GM19324 (cell line): Measurements from ENCODE around the gene LILRA6.
"Not testable (repeated sequence)": the region's sequence is repeated elsewhere in the genome, so short reads cannot be mapped to it uniquely, and the experiment has no call there.

ENCODE experiments used
- ATAC-seq: cut with Tn5 transposase; IDR thresholded peaks from one replicate; pipeline ENCODE4 v1.9.1; 2021; ENCODE audit warnings: mild to moderate bottlenecking, moderate library complexity; ENCODE audit not compliant: unreplicated experiment, low FRiP score

Gene LILRA6

DNA sequence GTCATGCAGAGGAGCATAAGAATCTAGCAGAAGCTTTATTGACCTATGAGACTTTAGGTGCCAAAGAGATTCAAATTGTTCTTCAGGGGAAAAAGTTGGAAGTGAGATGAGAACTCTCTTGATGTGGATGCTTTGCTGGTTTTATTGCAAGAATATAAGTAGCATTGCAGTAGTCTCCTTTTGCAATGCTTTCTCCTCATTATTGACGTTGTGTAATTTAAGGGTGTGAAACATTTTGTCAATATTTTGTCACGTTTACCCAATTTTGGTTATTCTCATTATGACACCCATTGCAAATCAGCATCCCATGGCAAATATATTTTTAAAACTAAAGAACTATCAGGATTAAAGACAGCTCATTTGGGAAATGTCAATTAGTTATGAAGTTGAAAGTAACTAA, 26.3 kb upstream of the LILRA6 start:
- ATAC-seq: no peak

- no peak for ATAC-seq
Observed at GRCh38 chr19:54266133-54266532, 23.5 kb upstream of the LILRA6 start.

GRCh38 chr19:54262470-54262869, 19.9 kb upstream of the LILRA6 start:
- no peak for ATAC-seq

GRCh38 chr19:54262066-54262465, 19.5 kb upstream of the LILRA6 start:
- no peak for ATAC-seq

DNA sequence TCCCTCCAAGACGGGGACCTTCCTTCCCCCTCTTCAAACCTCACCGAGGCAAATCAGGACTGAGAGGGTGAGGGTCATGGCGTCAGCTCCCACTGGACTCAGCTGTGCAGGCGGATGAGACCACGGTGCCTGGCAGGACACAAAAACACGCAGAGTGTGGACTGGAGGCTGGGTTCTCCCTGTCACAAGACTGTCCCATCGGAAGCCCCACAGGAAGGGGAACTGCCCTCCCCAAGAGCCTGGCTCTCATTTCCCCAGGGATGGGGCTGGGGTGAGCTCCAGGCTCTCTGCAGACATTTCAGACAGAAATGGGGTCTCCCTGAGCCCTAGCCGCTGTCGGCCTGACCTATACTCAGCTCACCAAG, 14.5 kb upstream of the LILRA6 start, which contains the start of gene LILRB5:
Gene LILRB5 (minus strand): TSS at position 158 of the 365 bp plus-strand sequence. CDS start 80 bp downstream, at position 78.
- ATAC-seq: no peak

DNA sequence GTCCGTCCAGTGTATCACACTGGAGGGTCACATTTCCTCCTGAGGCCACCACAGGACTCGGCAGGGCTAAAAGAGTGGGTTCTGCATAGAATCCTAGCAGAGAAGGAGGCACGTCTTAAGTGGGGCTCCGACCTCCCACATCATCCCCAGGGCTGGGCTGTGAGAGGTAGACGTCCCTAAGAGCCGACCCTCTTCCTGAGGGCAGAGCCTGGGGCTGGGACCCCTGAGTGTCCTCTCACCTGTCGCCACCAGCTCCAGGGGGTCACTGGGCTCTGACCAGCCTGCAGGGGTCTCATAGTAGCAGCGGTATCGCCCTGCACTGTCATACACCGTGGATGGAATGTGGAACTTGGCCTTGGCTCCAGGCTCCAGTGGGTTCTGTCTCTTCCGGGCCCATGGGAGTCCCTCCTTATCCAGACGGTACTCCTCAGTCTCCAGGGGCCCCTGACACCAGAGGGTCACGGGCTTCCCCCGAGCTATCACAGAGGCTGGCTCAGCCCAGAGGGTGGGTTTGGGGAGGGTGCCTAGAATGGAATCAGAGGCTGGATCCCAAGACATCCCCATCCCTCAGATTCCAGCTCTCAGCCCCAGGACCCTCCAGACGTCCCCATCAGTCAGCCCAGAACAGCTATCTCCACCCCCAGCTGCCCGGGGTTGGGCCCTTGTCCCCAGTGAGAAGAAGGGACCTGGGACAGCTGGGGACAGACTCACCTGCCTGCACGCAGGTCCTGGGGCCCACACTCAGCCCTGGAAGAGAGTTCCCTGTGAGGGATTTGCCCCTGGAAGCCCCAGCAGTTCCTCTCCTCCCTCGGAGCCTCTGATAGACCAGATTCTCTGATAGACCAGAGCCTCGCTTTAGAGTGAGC, 13.9 kb upstream of the LILRA6 start:
- ATAC-seq: no peak

- ATAC-seq: no peak
Observed at GRCh38 chr19:54255105-54255775, 12.7 kb upstream of the LILRA6 start.

DNA sequence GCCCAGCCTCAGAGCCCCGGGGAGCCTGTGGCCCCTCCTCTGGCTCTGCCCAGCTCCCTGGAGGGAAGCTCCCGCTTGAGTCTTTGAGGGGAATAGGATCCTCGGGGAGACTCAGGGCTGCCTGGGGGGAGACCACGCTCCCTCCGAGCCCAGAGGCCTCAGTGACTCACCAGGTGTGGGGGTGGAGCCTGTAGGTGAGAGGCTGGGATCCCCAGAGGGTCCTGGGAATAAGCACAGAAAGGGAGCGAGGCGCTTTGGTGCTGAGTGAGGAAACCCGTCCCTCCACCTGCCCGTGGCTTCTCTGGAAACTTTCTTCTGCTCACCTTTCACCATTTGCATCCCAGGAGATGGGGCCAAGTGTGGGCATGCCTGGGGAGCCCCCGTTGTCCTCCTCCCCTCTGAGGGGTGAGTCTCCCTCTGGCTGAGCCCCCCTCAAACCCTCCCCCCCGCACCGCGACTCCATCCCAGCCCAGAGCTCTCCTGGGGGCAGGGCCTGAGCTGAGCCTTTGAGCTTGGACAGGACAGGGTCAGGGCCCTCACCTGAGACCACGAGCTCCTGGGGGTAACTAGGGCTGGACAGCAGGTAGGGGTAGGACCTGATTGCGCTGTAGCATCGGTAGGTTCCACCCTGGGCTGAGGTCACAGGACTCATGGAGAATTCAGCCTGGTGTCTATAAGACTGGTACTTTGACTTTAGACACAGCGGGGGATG, 11.8 kb upstream of the LILRA6 start:
- no peak for ATAC-seq

DNA sequence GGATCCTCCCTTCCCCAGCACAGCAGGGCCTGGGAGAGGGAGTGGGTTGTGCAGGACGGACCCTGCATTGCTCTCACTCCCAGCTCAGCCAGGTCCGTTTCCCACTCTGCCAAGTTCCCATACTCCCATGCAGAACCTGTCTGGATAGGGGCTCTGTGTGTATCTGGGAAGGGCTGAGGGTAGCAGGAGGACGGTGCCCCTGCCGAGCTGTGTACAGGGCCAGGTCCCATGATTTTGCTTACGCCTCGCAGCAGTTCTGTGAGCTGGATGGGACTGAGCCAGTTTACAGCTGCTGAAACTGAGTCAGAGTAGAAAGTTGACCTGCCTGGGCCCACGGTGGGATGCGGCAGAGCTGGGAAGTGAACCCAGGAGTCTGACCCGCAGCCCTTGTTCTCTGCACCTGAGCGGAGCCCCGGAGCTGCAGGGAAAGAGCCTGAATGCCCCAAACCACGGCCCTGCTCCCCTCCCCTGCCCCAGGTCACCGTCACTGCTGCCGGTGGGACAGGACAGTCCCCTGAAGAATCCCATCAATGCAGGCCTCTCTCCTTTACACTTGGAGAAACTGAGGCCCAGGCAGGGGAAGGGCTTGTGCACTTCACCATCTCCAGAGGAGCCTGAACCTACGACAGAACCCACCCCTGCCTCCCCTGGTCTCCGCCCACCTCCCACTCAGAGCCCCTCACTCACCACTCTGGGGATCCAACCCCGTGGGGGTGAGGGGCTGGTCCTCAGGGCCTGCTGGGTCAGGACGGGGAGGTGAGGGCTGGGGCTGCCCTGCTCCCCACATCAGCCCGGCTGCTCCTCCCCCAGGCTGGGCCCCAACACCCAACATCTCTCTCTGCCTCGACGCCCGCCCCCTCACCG, 11.0 kb upstream of the LILRA6 start:
- ATAC-seq: no peak

- ATAC-seq: no peak
Observed at GRCh38 chr19:54252845-54253244, 10.3 kb upstream of the LILRA6 start.

- ATAC-seq: no peak
Observed at GRCh38 chr19:54252243-54252642, 9.7 kb upstream of the LILRA6 start.

DNA sequence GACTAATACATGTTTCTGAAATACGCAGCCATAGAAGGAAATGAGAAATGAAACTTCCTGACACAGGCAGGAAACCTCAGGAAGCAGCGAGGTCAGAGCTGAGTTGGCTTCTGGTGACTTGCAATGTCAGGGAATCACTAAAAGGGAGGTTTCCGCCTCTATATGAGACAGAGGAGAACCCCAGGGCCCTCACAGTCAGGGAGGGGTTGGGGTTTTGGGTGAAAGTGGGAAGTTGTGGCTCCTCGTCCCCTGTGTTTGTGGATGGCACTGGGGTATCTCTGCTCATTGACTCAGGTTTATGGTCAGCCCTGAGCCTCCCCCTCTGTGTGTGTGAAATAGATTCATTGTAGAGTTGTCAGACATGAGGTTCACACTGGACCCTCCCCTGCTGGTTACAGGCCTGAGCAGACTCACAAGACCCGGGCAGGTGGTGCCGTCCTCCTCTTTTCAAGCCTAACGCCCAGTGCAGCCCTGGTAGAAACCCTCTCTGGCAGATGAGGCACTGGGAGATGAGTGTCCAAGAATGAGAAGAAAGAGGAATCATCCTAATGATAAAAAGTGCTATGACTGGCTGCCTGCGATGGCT, 5.5 kb upstream of the LILRA6 start:
- no peak for ATAC-seq

- no peak for ATAC-seq
Observed at GRCh38 chr19:54247106-54247930, 4.7 kb upstream of the LILRA6 start.

DNA sequence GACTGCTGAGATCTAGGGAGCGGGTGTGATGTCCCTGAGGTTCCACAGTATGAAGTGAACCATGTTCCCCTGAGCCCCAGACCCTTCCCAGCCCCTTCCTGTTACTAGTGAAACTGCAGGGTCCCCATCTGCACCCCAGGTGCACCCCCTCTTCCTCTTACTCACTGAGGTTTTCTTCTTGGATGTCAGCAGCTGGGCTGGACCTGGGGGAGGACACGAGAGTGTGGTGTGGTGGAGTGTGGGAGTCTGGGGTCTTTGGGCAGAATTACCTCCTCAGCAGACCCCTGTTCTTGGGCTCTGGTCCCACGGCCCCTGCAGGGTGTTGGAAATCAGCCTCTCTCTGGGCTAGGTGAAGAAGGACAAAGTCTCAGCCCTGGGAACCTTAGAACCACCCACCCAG, 3.3 kb upstream of the LILRA6 start:
- ATAC-seq: no peak

DNA sequence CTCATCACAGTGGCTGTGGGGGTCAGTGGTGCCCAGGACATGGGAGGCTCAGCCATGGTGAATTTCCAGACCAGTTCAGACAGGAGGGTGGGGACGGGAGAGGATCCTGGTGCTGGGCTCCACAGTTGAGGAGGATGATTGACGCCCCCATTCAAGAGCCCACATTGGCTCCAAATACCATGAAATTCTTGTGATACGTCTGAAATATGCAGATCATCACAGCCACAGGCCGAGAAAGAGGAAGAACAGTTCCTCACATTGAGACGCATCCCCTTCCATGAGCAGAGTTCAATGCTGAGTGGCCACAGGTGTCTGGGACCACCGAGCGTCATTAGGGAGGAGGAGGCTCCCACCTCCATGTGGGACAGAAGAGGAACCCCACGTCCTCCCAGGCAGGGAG, 1.2 kb upstream of the LILRA6 start:
- not testable (repeated sequence) for ATAC-seq

DNA sequence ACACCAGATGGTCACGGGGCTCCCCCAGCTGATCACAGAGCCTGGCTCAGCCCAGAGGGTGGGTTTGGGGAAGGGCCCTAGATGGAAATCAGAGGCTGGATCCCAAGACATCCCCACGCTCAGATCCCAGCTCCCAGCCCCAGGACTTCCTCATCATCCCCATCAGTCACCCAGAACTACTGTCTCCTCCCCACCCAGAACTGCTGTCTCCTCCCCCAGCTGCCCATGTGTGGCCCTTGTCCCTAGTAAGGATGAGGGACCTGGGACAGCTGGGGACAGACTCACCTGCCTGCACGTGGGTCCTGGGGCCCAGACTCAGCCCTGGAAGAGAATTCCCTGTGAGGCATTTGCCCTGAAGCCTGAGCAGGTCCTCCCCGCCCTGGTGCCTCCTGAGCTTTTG, 356 bp downstream of the LILRA6 start:
- ATAC-seq: not testable (repeated sequence)

GRCh38 chr19:54240372-54241336, 1.9 kb downstream of the LILRA6 start:
- not testable (repeated sequence) for ATAC-seq
